Measurements from ENCODE around the gene LRRC4C.
"Not testable (repeated sequence)": the region's sequence is repeated elsewhere in the genome, so short reads cannot be mapped to it uniquely, and the experiment has no call there.

DNA sequence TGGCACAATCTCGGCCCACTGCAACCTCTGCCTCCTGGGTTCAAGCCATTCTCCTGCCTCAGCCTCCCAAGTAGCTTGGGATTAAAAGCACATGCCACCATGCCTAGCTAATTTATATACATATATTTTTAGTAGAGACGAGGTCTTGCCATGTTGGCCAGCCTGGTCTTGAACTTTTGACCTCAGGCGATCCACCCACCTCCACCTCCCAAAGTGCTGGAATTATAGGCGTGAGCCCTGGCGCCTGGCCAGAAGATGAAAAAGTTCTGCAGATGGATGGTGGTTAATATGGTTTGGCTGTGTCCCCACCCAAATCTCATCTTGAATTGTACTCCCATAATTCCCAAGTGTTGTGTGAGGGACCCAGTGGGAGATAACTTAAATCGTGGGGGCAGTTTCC is 937.4 kb downstream of the LRRC4C start:
- not testable (repeated sequence) for TF ChIP-seq POLR2A, POLR2AphosphoS5 (IDR thresholded peaks at IDR 0.05)
- TF ChIP-seq, protein P1, sequence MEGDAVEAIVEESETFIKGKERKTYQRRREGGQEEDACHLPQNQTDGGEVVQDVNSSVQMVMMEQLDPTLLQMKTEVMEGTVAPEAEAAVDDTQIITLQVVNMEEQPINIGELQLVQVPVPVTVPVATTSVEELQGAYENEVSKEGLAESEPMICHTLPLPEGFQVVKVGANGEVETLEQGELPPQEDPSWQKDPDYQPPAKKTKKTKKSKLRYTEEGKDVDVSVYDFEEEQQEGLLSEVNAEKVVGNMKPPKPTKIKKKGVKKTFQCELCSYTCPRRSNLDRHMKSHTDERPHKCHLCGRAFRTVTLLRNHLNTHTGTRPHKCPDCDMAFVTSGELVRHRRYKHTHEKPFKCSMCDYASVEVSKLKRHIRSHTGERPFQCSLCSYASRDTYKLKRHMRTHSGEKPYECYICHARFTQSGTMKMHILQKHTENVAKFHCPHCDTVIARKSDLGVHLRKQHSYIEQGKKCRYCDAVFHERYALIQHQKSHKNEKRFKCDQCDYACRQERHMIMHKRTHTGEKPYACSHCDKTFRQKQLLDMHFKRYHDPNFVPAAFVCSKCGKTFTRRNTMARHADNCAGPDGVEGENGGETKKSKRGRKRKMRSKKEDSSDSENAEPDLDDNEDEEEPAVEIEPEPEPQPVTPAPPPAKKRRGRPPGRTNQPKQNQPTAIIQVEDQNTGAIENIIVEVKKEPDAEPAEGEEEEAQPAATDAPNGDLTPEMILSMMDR (IDR thresholded peaks at IDR 0.05), result not testable (repeated sequence)
